Immature natural killer cell (primary cell): ENCODE measurements around the gene HIP1. TPM values are rescaled to one million over a fixed set of nuclear protein-coding genes. Genes with fewer than 3 reads are reported as not detected.
"Not testable (repeated sequence)": the region's sequence is repeated elsewhere in the genome, so short reads cannot be mapped to it uniquely, and the experiment has no call there.

Source experiments
- DNase-seq, 3 donors: peaks; one replicate each; pipeline ENCODE4 v3.0.0; 2022; ENCODE audit warnings: mixed read lengths in 1 of 3
- H3K27ac Mint-ChIP-seq, 6 donors: one replicate each; pipeline ENCODE4 v1.8.0; 2020; ENCODE audit warnings: mixed read lengths in 6 of 6, mild to moderate bottlenecking in 5 of 6, inconsistent platforms in 4 of 6, moderate library complexity in 3 of 6
- H3K27me3 Mint-ChIP-seq, 3 donors: one replicate each; pipeline ENCODE4 v1.8.0; 2020 to 2021; ENCODE audit warnings: low read depth in 3 of 3, mild to moderate bottlenecking in 3 of 3, mixed read lengths in 3 of 3, moderate library complexity in 3 of 3, inconsistent platforms in 1 of 3
- H3K36me3 Mint-ChIP-seq, 3 donors: one replicate each; pipeline ENCODE4 v1.8.0; 2020; ENCODE audit warnings: mixed read lengths in 3 of 3, inconsistent platforms in 2 of 3, mild to moderate bottlenecking in 2 of 3
- H3K4me1 Mint-ChIP-seq, 2 donors: one replicate each; pipeline ENCODE4 v1.8.0; 2020; ENCODE audit warnings: inconsistent platforms in 2 of 2, mild to moderate bottlenecking in 2 of 2, mixed read lengths in 2 of 2, moderate library complexity in 1 of 2
- H3K4me3 Mint-ChIP-seq, 5 donors: one replicate each; pipeline ENCODE4 v1.8.0; 2020; ENCODE audit warnings: mild to moderate bottlenecking in 5 of 5, mixed read lengths in 5 of 5, inconsistent platforms in 3 of 5, moderate library complexity in 3 of 5
- H3K9me3 Mint-ChIP-seq, 6 donors: one replicate each; pipeline ENCODE4 v1.8.0; 2020; ENCODE audit warnings: mild to moderate bottlenecking in 6 of 6, mixed read lengths in 6 of 6, inconsistent platforms in 4 of 6, moderate library complexity in 3 of 6
- polyA plus RNA-seq, 3 donors: library from polyadenylated mRNA; unstranded; fragments of 300-500 nt; fragmentation: Illumina TruSeq; gene quantifications; one replicate each; pipeline ENCODE4 v1.2.3, GENCODE V29; 2021

Gene HIP1
- polyA plus RNA-seq, 3 donors from 2014 or later = 3.9 to 13.3 (median 5.9) TPM

DNA sequence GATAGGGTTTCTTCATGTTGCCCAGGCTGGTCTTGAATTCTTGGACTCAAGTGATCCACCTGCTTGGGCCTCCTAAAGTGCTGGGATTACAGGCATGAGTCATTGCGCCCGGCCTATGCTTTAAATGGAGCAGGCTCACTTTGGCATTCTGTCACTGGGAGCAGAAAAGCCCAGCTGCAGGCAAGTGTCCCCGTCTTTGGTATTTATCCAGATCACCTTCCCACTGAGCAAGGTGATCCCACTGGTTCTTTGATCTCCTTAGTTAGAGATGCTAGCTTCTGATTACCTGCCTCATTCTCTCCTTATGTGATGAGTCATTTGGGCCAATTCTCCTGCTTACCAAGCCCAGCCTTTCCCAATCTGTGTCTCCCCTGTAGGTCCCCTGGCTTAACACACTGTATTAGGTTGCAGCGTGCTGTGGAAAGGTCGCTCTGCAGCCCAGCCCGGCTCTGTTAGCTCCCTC is 207.4 kb downstream of the HIP1 start:
- Mint-ChIP-seq H3K4me3 (no peak overlapping the region), H3K27me3 (peaks cover 0 to 7% (median 0%) of the 10 kb centered on the region in 3 donors), H3K36me3 (peaks cover 0 to 3% (median 0%) of the 10 kb centered on the region in 3 donors)

DNA sequence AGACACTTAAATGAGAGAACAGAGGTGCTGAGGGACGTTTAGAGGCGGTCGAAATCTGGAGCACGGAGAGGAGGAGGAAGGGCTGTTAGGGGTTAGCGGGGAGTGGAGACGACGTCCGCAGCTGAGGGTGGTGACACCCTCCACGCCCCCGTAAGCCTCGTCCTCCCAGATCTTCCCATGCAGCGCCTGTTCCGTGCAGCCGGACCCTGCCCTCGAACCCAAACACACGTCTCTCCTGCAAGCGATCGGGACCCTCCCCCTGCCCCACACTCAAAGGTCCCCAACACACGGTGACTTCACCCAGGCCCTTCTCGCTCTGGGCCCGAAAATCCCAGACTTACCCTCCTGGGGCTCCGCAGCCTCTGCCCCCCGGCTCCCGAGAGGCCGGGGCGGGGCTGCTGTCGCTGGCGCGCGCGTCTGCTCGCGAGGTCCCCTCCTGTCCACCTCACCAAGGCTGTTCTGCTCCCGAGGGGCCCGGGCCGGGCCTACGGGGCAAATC is 211.5 kb downstream of the HIP1 start:
- Mint-ChIP-seq H3K4me3 (peak overlapping the region; percentile 83 to 97 (median 93)), H3K27ac (peak overlapping the region; percentile 72 to 93 (median 89)), H3K36me3 (peaks cover 7 to 15% (median 10%) of the 10 kb centered on the region in 3 donors), H3K4me1 (peaks cover 26 to 41% of the 10 kb centered on the region in 2 donors)
- not testable (repeated sequence) for H3K27me3 Mint-ChIP-seq, H3K9me3 Mint-ChIP-seq
- peak in 2 of 3 donors; percentile 5 to 8 for DNase-seq

More for the DNA sequence above, 207.4 kb downstream of the HIP1 start:
- no peak for DNase-seq
- Mint-ChIP-seq H3K4me1 (peaks cover 17% of the 10 kb centered on the region in 2 donors), H3K27ac (no peak overlapping the region), H3K9me3 (no peaks in the 10 kb centered on the region)

GRCh38 chr7:75521727-75522126 is 217.0 kb downstream of the HIP1 start:
- H3K4me3 Mint-ChIP-seq, H3K27me3 Mint-ChIP-seq, DNase-seq, H3K9me3 Mint-ChIP-seq: not testable (repeated sequence)
- H3K4me1 Mint-ChIP-seq = peaks cover 20 to 52% of the 10 kb centered on the region in 2 donors
- peak overlapping the region in 1 of 6 donors; percentile 17 for H3K27ac Mint-ChIP-seq
- H3K36me3 Mint-ChIP-seq = peaks cover 32 to 43% (median 33%) of the 10 kb centered on the region in 3 donors

DNA sequence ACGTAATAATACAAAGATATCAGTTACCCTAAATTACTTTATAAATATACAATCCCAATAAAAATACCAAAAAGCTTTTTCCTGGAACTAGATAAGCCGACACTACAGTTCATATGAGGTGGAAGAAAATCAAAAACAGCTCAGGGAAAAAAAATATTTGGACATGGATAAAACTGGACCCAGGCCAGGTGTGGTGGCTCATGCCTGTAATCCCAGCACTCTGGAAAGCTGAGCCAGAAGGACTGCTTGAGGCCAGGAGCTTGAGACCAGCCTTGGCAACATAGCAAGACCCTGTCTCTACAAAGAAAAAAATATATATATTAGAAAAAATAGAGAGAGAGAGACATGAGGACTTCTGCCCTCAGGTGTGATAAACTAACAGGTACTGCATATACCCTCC is 219.9 kb downstream of the HIP1 start:
- DNase-seq, H3K4me3 Mint-ChIP-seq: not testable (repeated sequence)

GRCh38 chr7:75509033-75509432 is 229.7 kb downstream of the HIP1 start:
- H3K27me3 Mint-ChIP-seq, H3K9me3 Mint-ChIP-seq, H3K36me3 Mint-ChIP-seq, DNase-seq, H3K4me3 Mint-ChIP-seq, H3K27ac Mint-ChIP-seq, H3K4me1 Mint-ChIP-seq: not testable (repeated sequence)

More for the DNA sequence above, 219.9 kb downstream of the HIP1 start:
- H3K9me3 Mint-ChIP-seq, H3K27me3 Mint-ChIP-seq, H3K27ac Mint-ChIP-seq: not testable (repeated sequence)
- Mint-ChIP-seq H3K4me1 (peaks cover 10 to 36% of the 10 kb centered on the region in 2 donors), H3K36me3 (peaks cover 28 to 39% (median 33%) of the 10 kb centered on the region in 3 donors)

DNA sequence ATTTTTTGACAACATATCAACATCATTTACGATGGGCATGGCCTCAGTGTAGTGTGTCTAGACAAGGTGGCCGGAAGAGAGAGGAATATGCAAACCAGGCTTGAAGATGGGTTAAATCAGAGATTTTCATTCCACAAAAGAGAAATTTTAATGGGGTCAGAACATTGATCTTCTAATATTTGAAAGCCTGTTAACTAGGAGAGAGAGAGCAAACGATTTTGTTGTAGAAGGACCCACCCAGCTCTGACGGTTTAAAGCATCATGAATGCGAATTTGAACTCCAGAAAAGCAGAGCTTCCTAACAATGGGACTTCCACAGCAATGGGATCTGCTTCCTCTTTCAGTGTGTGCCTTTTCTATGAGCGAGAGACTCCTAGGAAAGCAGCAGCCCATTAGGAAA is 246.7 kb downstream of the HIP1 start, which contains the start of gene SPDYE5:
Gene SPDYE5, plus strand, starts transcription at position 301 of the 400 bp plus-strand sequence. CDS start 1,728 bp downstream, outside the sequence.
- not testable (repeated sequence) for H3K27me3 Mint-ChIP-seq, H3K36me3 Mint-ChIP-seq, H3K27ac Mint-ChIP-seq, H3K9me3 Mint-ChIP-seq, H3K4me3 Mint-ChIP-seq, DNase-seq
- H3K4me1 Mint-ChIP-seq = peaks cover 5 to 11% of the 10 kb centered on the region in 2 donors

DNA sequence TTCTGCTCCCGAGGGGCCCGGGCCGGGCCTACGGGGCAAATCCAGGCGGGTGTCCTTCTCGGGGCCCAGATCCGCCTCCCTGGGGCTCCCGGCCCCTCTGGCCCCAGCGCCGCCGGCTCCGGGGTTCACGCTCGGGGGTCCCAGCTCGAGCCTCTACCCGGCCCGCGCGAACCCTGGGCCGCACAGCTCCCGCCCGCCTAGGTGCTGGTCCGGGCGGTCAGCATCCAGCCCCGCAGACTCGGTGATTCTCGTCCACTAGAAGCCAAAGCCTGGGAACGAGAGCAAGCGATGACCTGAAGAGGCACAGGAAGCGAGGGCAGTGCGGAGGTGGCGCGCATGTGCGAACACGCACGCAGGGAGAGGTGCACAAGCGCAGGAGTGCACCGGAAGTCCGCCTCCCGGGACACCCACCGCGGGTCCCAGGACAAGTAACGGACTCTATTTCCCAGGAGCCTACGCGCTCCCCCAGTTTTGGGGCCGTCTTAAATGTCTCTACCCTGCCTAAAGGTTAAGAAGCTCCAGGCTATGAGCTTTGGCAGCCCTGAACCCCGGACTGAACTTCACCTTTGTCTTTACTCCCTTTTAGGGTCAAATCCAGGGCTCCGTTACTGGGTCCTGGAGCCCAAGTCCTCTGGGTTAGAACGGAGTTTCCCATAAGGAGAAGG is 252.6 kb downstream of the HIP1 start, which contains the start of gene POM121C:
Gene POM121C, minus strand, starts transcription at position 321 of the 665 bp plus-strand sequence. CDS start 44,803 bp downstream, outside the sequence.
- DNase-seq = peak; percentile 78 to 80 (median 79)
- peak within 1 kb of the TSS; percentile 73 to 89 (median 85) for H3K27ac Mint-ChIP-seq
- H3K4me3 Mint-ChIP-seq = peak within 1 kb of the TSS; percentile 88 to 92 (median 91)
- H3K4me1 Mint-ChIP-seq = peaks cover 15 to 23% of the 10 kb centered on the region in 2 donors
- H3K9me3 Mint-ChIP-seq, H3K36me3 Mint-ChIP-seq, H3K27me3 Mint-ChIP-seq: not testable (repeated sequence)

DNA sequence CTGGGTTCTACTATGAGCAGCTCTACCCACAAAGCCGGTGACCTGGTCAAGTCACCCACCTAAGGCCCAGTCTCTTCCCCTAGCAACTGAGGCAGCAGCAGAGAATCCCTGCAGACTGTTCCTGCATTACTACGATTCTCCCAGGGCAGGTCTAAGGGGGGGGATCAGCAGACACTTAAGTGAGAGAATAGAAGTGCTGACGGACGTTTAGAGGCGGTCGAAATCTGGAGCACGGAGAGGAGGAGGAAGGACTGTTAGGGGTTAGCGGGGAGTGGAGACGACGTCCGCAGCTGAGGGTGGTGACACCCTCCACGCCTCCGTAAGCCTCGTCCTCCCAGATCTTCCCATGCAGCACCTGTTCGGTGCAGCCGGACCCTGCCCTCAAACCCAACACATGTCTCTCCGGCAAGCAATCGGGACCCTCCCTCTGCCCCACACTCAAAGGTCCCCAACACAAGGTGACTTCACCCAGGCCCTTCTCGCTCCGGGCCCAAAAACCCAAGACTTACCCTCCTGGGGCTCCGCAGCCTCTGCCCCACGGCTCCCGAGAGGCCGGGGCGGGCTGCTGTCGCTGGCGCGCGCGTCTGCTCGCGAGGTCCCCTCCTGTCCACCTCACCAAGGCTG is 253.3 kb downstream of the HIP1 start:
- peak overlapping the region; percentile 73 to 89 (median 85) for H3K27ac Mint-ChIP-seq
- not testable (repeated sequence) for H3K27me3 Mint-ChIP-seq, H3K36me3 Mint-ChIP-seq, H3K9me3 Mint-ChIP-seq
- peak overlapping the region; percentile 88 to 92 (median 91) for H3K4me3 Mint-ChIP-seq
- peaks cover 15 to 23% of the 10 kb centered on the region in 2 donors for H3K4me1 Mint-ChIP-seq
- DNase-seq = peak; percentile 3 to 16 (median 12)

Other genes starting within 250 kb of the HIP1 start
- not detected for gene SPDYE5, start 246.6 kb downstream of the HIP1 start, polyA plus RNA-seq
- not detected for gene CCL26, start 33.3 kb upstream of the HIP1 start, polyA plus RNA-seq
- gene CCL24, start 74.9 kb upstream of the HIP1 start, polyA plus RNA-seq = not detected
- gene RHBDD2, start 140.1 kb upstream of the HIP1 start, polyA plus RNA-seq = 100 to 1,000 TPM in 2 of 3 donors, 10 to 100 TPM in 1; 79.5 to 161 (median 104) TPM
- 10 to 100 TPM; 49.5 to 68.9 (median 64.4) TPM for gene POR, start 176.2 kb upstream of the HIP1 start, polyA plus RNA-seq